Measurements from ENCODE around the gene ASB13. TPM values are rescaled to one million over a fixed set of nuclear protein-coding genes. Genes with fewer than 3 reads are reported as not detected.

The ASB13 gene
- total RNA-seq, 1 experiment from 2014 or later, result 25.9 TPM

GRCh38 chr10:5658871-5659618 is 7.3 kb downstream of the ASB13 start:
- H3K4me2 ChIP-seq (ENCODE audit: low read length), result no peak overlapping the region
- POLR2A ChIA-PET, result no interaction called here

More at GRCh38 chr10:5658871-5659618, 7.3 kb downstream of the ASB13 start:
- Histone ChIP-seq H3K9me3 (ENCODE audit: control insufficient read depth in 1 of 2, insufficient read depth in 1 of 2, low read depth in 1 of 2, low read length in 2 of 2) (no peaks in the 10 kb centered on the region), H3K27ac (ENCODE audit: low read depth, low read length) (no peak overlapping the region), H3K27me3 (ENCODE audit: insufficient read depth, low read length) (no peaks in the 10 kb centered on the region), H3K4me1 (ENCODE audit: control insufficient read depth in 1 of 2, insufficient read depth in 2 of 2, low read length in 2 of 2) (peaks cover 0 to 21% of the 10 kb centered on the region in 2 experiments; a peak in 2 of 4 replicates), H3K79me2 (ENCODE audit: insufficient read depth, low read length) (peaks cover 27% of the 10 kb centered on the region; the same call in 1 of the 2 replicates), H4K20me1 (ENCODE audit: insufficient read depth) (no peaks in the 10 kb centered on the region), H3K9me2 (ENCODE audit: insufficient read depth) (no peaks in the 10 kb centered on the region), H3K9ac (ENCODE audit: low read length) (no peak overlapping the region), H3K4me3 (replicated peaks in 1 of 2; ENCODE audit: low read depth in 1 of 2, low read length in 2 of 2) (no peak overlapping the region), H3K36me3 (ENCODE audit: control insufficient read depth in 1 of 2, insufficient read depth in 2 of 2, low read length in 2 of 2) (no peaks in the 10 kb centered on the region), H2AFZ (ENCODE audit: low read depth, low read length, poor library complexity, severe bottlenecking) (no peak overlapping the region)
- intact Hi-C loops (cut with micrococcal nuclease), result no loop called here
- BruUV-seq (replicated peaks), result no TSS peak
- CTCF ChIA-PET, result no interaction called here
- TF ChIP-seq EZH2 (IDR thresholded peaks at IDR 0.05), result no peak
- no peak for TF ChIP-seq JUND (IDR thresholded peaks at IDR 0.05)
- TF ChIP-seq EZH2phosphoT487 (IDR thresholded peaks at IDR 0.05; ENCODE audit: borderline replicate concordance), result no peak
- TF ChIP-seq FOSL1 (IDR thresholded peaks at IDR 0.05; ENCODE audit: low read depth), result no peak
- TF ChIP-seq, protein P1, sequence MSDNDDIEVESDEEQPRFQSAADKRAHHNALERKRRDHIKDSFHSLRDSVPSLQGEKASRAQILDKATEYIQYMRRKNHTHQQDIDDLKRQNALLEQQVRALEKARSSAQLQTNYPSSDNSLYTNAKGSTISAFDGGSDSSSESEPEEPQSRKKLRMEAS (IDR thresholded peaks at IDR 0.05), result no peak
- no peak for TF ChIP-seq SRF (IDR thresholded peaks at IDR 0.05; ENCODE audit: low read depth)
- no peak for TF ChIP-seq ELF1 (IDR thresholded peaks at IDR 0.05; ENCODE audit: borderline replicate concordance, low read depth)
- TF ChIP-seq, protein P2, sequence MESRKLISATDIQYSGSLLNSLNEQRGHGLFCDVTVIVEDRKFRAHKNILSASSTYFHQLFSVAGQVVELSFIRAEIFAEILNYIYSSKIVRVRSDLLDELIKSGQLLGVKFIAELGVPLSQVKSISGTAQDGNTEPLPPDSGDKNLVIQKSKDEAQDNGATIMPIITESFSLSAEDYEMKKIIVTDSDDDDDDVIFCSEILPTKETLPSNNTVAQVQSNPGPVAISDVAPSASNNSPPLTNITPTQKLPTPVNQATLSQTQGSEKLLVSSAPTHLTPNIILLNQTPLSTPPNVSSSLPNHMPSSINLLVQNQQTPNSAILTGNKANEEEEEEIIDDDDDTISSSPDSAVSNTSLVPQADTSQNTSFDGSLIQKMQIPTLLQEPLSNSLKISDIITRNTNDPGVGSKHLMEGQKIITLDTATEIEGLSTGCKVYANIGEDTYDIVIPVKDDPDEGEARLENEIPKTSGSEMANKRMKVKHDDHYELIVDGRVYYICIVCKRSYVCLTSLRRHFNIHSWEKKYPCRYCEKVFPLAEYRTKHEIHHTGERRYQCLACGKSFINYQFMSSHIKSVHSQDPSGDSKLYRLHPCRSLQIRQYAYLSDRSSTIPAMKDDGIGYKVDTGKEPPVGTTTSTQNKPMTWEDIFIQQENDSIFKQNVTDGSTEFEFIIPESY (IDR thresholded peaks at IDR 0.05; ENCODE audit: extremely low read depth, insufficient replicate concordance, low read length), result no peak
- TF ChIP-seq POLR2A (IDR thresholded peaks at IDR 0.05; ENCODE audit: borderline replicate concordance, extremely low read depth, insufficient read depth, insufficient read length), result no peak
- no peak for TF ChIP-seq TCF7L2 (IDR thresholded peaks at IDR 0.05; ENCODE audit: borderline replicate concordance, extremely low read depth, insufficient read depth, insufficient read length)
- TF ChIP-seq CEBPB (IDR thresholded peaks at IDR 0.05; ENCODE audit: low read depth), result no peak
- TF ChIP-seq, protein P3, sequence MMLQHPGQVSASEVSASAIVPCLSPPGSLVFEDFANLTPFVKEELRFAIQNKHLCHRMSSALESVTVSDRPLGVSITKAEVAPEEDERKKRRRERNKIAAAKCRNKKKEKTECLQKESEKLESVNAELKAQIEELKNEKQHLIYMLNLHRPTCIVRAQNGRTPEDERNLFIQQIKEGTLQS (IDR thresholded peaks at IDR 0.05), result no peak
- TF ChIP-seq SIN3A (IDR thresholded peaks at IDR 0.05; ENCODE audit: low read depth), result no peak
- no peak for DNase-seq (ENCODE audit: low read depth, low spot score)
- ATAC-seq, result no peak
- RAD21 ChIA-PET (ENCODE audit: low non-redundant PET in 1 of 2, low total read pairs in 2 of 2, uncharacterized antibody in 2 of 2, unreplicated experiment in 2 of 2), result no interaction called here

All from HCT116 (cell line).